ENCODE measurements around the gene OR1A1.

DNA sequence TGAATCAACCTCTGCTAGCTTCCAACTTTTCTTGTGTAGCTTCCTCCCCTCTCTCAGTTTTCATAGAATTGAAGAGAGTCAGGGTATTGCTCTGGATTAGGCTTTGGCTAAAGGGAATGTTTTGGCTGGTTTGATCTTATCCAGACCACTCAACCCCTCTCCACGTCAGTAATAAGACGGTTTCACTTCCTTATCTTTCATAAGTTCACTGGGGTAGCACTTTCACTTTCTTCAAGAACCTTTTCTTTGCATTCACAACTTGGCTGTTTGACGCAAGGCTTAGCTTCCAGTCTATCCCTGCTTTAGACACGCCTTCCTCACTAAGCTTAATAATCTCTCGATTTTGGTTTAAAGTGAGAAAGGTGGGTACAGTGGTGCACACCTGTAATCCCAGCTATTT is 39.9 kb upstream of the OR1A1 start:
- TF ChIP-seq, protein P1, sequence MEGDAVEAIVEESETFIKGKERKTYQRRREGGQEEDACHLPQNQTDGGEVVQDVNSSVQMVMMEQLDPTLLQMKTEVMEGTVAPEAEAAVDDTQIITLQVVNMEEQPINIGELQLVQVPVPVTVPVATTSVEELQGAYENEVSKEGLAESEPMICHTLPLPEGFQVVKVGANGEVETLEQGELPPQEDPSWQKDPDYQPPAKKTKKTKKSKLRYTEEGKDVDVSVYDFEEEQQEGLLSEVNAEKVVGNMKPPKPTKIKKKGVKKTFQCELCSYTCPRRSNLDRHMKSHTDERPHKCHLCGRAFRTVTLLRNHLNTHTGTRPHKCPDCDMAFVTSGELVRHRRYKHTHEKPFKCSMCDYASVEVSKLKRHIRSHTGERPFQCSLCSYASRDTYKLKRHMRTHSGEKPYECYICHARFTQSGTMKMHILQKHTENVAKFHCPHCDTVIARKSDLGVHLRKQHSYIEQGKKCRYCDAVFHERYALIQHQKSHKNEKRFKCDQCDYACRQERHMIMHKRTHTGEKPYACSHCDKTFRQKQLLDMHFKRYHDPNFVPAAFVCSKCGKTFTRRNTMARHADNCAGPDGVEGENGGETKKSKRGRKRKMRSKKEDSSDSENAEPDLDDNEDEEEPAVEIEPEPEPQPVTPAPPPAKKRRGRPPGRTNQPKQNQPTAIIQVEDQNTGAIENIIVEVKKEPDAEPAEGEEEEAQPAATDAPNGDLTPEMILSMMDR (IDR thresholded peaks at IDR 0.05; ENCODE audit: insufficient read depth, low read length, poor library complexity, severe bottlenecking): no peak
- TF ChIP-seq EZH2phosphoT487 (conservative IDR thresholded peaks at IDR 0.05; ENCODE audit: low read length): no peak

Measured in SU-DHL-6 (cell line).